Brain microvascular endothelial cell (primary cell): Measurements from ENCODE around the gene QRICH1.

ENCODE experiments used
- DNase-seq: peaks from one replicate; pipeline ENCODE4 v3.0.0-alpha.2; 2020
- H3K27ac ChIP-seq: fragments of 250-450 bp; sonication (Bioruptor Pico); 2 replicates; pipeline ENCODE4 v1.5.1; 2020; ENCODE audit warnings: mild to moderate bottlenecking, moderate library complexity
- H3K27me3 ChIP-seq: fragments of 250-450 bp; sonication (Bioruptor Pico); replicated peaks from 2 replicates; pipeline ENCODE4 v1.5.1; 2020; ENCODE audit warnings: mild to moderate bottlenecking
- H3K36me3 ChIP-seq: fragments of 250-450 bp; sonication (Bioruptor Pico); replicated peaks from 2 replicates; pipeline ENCODE4 v1.5.1; 2020; ENCODE audit warnings: mild to moderate bottlenecking
- H3K4me3 ChIP-seq: 2 replicates; pipeline ENCODE4 v1.5.1; 2011; ENCODE audit warnings: low read depth, mild to moderate bottlenecking, control low read depth, low read length, moderate library complexity
- CTCF ChIP-seq: IDR thresholded peaks from 2 replicates; pipeline ENCODE4 v1.5.1; 2011; ENCODE audit warnings: low read depth, mild to moderate bottlenecking, moderate library complexity, low read length, control low read depth, inconsistent platforms; ENCODE audit errors: missing control alignments
- in situ Hi-C: cut with HindIII; loops from 2 replicates; pipeline ENCODE4 v1.10.0; 2017; ENCODE audit warnings: low sequenced_read_pairs, low pct_ligation_motif_present

Gene QRICH1

GRCh38 chr3:48993834-48994233 lies 100.0 kb downstream of the QRICH1 start:
- TF ChIP-seq CTCF = no peak
- H3K27me3 ChIP-seq = no peaks in the 10 kb centered on the region
- DNase-seq = no peak
- H3K36me3 ChIP-seq = peaks cover 2% of the 10 kb centered on the region
- in situ Hi-C loops = no loop called here
- no peak overlapping the region for H3K27ac ChIP-seq
- no peak overlapping the region for H3K4me3 ChIP-seq

GRCh38 chr3:48991851-48992545 lies 101.9 kb downstream of the QRICH1 start:
- in situ Hi-C loops = no loop called here
- TF ChIP-seq CTCF = no peak
- no peak for DNase-seq
- no peak overlapping the region for H3K4me3 ChIP-seq
- H3K27me3 ChIP-seq = no peaks in the 10 kb centered on the region
- H3K27ac ChIP-seq = no peak overlapping the region
- peaks cover 2% of the 10 kb centered on the region for H3K36me3 ChIP-seq

GRCh38 chr3:48990636-48991469 lies 103.0 kb downstream of the QRICH1 start:
- in situ Hi-C loops = no loop called here
- no peak for DNase-seq
- H3K4me3 ChIP-seq = peak overlapping the region; percentile 77
- H3K27ac ChIP-seq = peak overlapping the region; percentile 90
- TF ChIP-seq CTCF = no peak
- no peaks in the 10 kb centered on the region for H3K36me3 ChIP-seq
- no peaks in the 10 kb centered on the region for H3K27me3 ChIP-seq

GRCh38 chr3:48989796-48990635 lies 103.9 kb downstream of the QRICH1 start, which contains the start of gene P4HTM:
TSS of gene P4HTM (plus strand) at chr3:48990241. CDS start at chr3:48990257, 16 bp downstream.
- in situ Hi-C loops = no loop called here
- TF ChIP-seq CTCF = peak; percentile 57
- peak; percentile 94 for DNase-seq
- Histone ChIP-seq H3K27ac (peak within 1 kb of the TSS; percentile 90), H3K4me3 (peak within 1 kb of the TSS; percentile 77), H3K27me3 (no peaks in the 10 kb centered on the region), H3K36me3 (no peaks in the 10 kb centered on the region)

GRCh38 chr3:48989126-48989795 lies 104.6 kb downstream of the QRICH1 start:
- DNase-seq = no peak
- H3K4me3 ChIP-seq = peak overlapping the region; percentile 77
- no peaks in the 10 kb centered on the region for H3K27me3 ChIP-seq
- peak overlapping the region; percentile 90 for H3K27ac ChIP-seq
- peaks cover 6% of the 10 kb centered on the region for H3K36me3 ChIP-seq
- no peak for TF ChIP-seq CTCF
- in situ Hi-C loops = no loop called here
